ENCODE data around the gene DPYSL3.

- TF ChIP-seq CTCF (IDR thresholded peaks at IDR 0.05) (no peak), ZFX (IDR thresholded peaks at IDR 0.05; ENCODE audit: borderline replicate concordance) (no peak)
Measured at GRCh38 chr5:147485046-147485445, 24.8 kb downstream of the DPYSL3 start.
